Sigmoid colon (tissue), 4 donors: Measurements from ENCODE around the gene ROBO1.

Experiments
- EP300 ChIP-seq, 4 donors: sonication (generic); formaldehyde crosslinking; IDR thresholded peaks; one replicate each; pipeline ENCODE4 v1.6.1; 2017; ENCODE audit warnings: antibody characterized with exemption in 4 of 4
- POLR2A ChIP-seq, 2 donors: fragments of 450-650 bp; IDR thresholded peaks; one replicate each; pipeline ENCODE4 v1.6.1; 2016; ENCODE audit warnings: antibody characterized with exemption in 2 of 2, mild to moderate bottlenecking in 2 of 2, moderate library complexity in 2 of 2
- POLR2AphosphoS5 ChIP-seq, 4 donors: sonication (generic); formaldehyde crosslinking; IDR thresholded peaks; one replicate each; pipeline ENCODE4 v1.6.1; 2017; ENCODE audit warnings: antibody characterized with exemption in 4 of 4
- TF ChIP-seq, protein P1 (sequence below), 4 experiments: fragments of 450-650 bp in 3 of 4; fragments of 200-600 bp in 1 of 4; IDR thresholded peaks; one replicate each; pipeline ENCODE4 v1.5.1; 2016 to 2019; ENCODE audit warnings: antibody characterized with exemption in 4 of 4, mild to moderate bottlenecking in 3 of 4, moderate library complexity in 2 of 4

DNA sequence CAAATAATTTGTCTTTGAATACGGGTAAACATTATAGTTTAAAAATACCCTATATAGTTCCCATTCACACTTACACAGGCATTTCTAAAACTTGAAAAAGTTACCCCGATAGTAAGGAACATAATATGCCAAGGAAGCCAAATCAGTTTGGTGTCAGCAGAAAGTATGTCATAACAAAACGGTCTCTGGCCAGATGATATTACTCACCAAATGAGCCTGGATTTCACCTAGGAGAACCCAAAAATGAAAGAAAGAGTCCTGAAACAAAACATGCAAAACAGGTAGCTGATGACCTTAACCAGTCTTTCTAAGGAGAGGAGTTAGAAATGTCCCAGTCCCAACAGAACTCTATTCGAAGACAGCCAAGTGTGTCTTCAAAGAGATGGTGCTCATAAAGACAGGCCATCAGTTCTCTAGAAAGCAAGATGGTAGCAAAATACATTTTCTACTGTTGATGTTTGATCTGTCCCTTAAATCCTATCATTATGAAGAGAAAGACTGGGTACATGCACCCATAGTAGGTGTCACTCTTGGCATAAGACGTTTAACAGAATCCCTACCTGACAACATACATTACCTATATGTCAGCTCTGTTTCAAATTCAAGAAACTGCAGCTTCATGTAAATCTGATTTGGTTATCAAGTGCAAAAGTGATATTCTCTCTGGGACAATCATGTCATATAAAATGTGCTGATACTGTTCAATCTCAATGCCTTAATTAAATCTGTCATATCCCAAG is 942.5 kb downstream of the ROBO1 start:
- TF ChIP-seq POLR2AphosphoS5 (IDR thresholded peaks at IDR 0.05) (no peak), POLR2A (IDR thresholded peaks at IDR 0.05) (no peak), EP300 (IDR thresholded peaks at IDR 0.05) (no peak)
- TF ChIP-seq, protein P1, sequence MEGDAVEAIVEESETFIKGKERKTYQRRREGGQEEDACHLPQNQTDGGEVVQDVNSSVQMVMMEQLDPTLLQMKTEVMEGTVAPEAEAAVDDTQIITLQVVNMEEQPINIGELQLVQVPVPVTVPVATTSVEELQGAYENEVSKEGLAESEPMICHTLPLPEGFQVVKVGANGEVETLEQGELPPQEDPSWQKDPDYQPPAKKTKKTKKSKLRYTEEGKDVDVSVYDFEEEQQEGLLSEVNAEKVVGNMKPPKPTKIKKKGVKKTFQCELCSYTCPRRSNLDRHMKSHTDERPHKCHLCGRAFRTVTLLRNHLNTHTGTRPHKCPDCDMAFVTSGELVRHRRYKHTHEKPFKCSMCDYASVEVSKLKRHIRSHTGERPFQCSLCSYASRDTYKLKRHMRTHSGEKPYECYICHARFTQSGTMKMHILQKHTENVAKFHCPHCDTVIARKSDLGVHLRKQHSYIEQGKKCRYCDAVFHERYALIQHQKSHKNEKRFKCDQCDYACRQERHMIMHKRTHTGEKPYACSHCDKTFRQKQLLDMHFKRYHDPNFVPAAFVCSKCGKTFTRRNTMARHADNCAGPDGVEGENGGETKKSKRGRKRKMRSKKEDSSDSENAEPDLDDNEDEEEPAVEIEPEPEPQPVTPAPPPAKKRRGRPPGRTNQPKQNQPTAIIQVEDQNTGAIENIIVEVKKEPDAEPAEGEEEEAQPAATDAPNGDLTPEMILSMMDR (IDR thresholded peaks at IDR 0.05): no peak
